GM23338 (cell line): ENCODE data around the gene TMEM190. TPM values are rescaled to one million over a fixed set of nuclear protein-coding genes. Genes with fewer than 3 reads are reported as not detected.

ENCODE experiments used
- ATAC-seq: fragments of 200-7000 bp; cut with Tn5 transposase; 3 replicates; pipeline ENCODE4 v1.9.1; 2020
- DNase-seq: peaks from one replicate; pipeline ENCODE4 v3.0.0-alpha.2; 2015; ENCODE audit warnings: low spot score
- H2AFZ ChIP-seq: fragments of 200-600 bp; sonication (generic); 2 replicates; pipeline ENCODE4 v1.8.0; 2016; ENCODE audit warnings: antibody characterized with exemption, mild to moderate bottlenecking, moderate library complexity
- H3F3A ChIP-seq: fragments of 200-600 bp; sonication (generic); replicated peaks from 2 replicates; pipeline ENCODE4 v1.8.0; 2017; ENCODE audit warnings: antibody characterized with exemption, mixed run types, low read depth
- H3K27ac ChIP-seq: fragments of 200-600 bp; sonication (generic); 2 replicates; pipeline ENCODE4 v1.6.1; 2016; ENCODE audit warnings: low read depth
- H3K27me3 ChIP-seq: fragments of 200-600 bp; sonication (generic); 2 replicates; pipeline ENCODE4 v1.8.0; 2016; ENCODE audit warnings: mild to moderate bottlenecking, mixed run types, moderate library complexity; ENCODE audit not compliant: insufficient read depth
- H3K36me3 ChIP-seq: fragments of 200-600 bp; sonication (generic); 2 replicates; pipeline ENCODE4 v1.8.0; 2016; ENCODE audit warnings: mild to moderate bottlenecking; ENCODE audit not compliant: insufficient read depth
- H3K4me1 ChIP-seq: fragments of 200-600 bp; sonication (generic); 2 replicates; pipeline ENCODE4 v1.8.0; 2016; ENCODE audit warnings: mild to moderate bottlenecking, moderate library complexity; ENCODE audit not compliant: insufficient read depth
- H3K4me2 ChIP-seq: fragments of 200-600 bp; sonication (generic); 2 replicates; pipeline ENCODE4 v1.7.1; 2017; ENCODE audit warnings: mixed run types
- H3K4me3 ChIP-seq: fragments of 200-600 bp; sonication (generic); 2 replicates; pipeline ENCODE4 v1.6.1; 2016; ENCODE audit warnings: mixed run types
- H3K79me2 ChIP-seq: fragments of 200-600 bp; sonication (generic); replicated peaks from 2 replicates; pipeline ENCODE4 v1.8.0; 2017; ENCODE audit warnings: mild to moderate bottlenecking; ENCODE audit not compliant: insufficient read depth
- H3K9me2 ChIP-seq: fragments of 200-600 bp; sonication (generic); 2 replicates; pipeline ENCODE4 v1.8.0; 2017; ENCODE audit not compliant: insufficient read depth
- H4K20me1 ChIP-seq: fragments of 200-600 bp; sonication (generic); replicated peaks from 2 replicates; pipeline ENCODE4 v1.8.0; 2017; ENCODE audit warnings: mild to moderate bottlenecking; ENCODE audit not compliant: insufficient read depth
- H3K27ac Mint-ChIP-seq: 2 replicates; pipeline ENCODE4 v1.8.0; 2020; ENCODE audit warnings: inconsistent platforms, mild to moderate bottlenecking, moderate library complexity, mixed read lengths
- H3K27me3 Mint-ChIP-seq: 3 replicates; pipeline ENCODE4 v1.8.0; 2022; ENCODE audit warnings: low read depth, mild to moderate bottlenecking, moderate library complexity, mixed read lengths, inconsistent platforms; ENCODE audit not compliant: insufficient read depth, poor library complexity
- H3K36me3 Mint-ChIP-seq: 3 replicates; pipeline ENCODE4 v1.8.0; 2021; ENCODE audit warnings: low read depth, mild to moderate bottlenecking, inconsistent platforms, moderate library complexity, mixed read lengths
- H3K4me1 Mint-ChIP-seq: 3 replicates; pipeline ENCODE4 v1.8.0; 2020; ENCODE audit warnings: mild to moderate bottlenecking, inconsistent platforms, mixed read lengths
- H3K4me3 Mint-ChIP-seq: 3 replicates; pipeline ENCODE4 v1.8.0; 2021; ENCODE audit warnings: moderate library complexity, mild to moderate bottlenecking, inconsistent platforms, mixed read lengths
- H3K9me3 Mint-ChIP-seq: 3 replicates; pipeline ENCODE4 v1.8.0; 2020; ENCODE audit warnings: moderate library complexity, mild to moderate bottlenecking, inconsistent platforms, mixed read lengths
- CREB1 ChIP-seq: fragments of 250-450 bp; sonication (Bioruptor Pico); IDR thresholded peaks from 2 replicates; pipeline ENCODE4 v1.5.0; 2020; ENCODE audit warnings: low read depth, mild to moderate bottlenecking, moderate library complexity
- CTCF ChIP-seq, 2 experiments: fragments of 200-600 bp in 1 of 2; sonication (generic) in 1 of 2; conservative IDR thresholded peaks; 2 replicates each; pipeline versions ENCODE4 v1.5.1 to v1.6.1; 2016 to 2017; ENCODE audit warnings: antibody characterized with exemption in 2 of 2, low read depth in 2 of 2, mild to moderate bottlenecking in 2 of 2, moderate library complexity in 1 of 2
- EZH2 ChIP-seq: fragments of 200-600 bp; sonication (generic); IDR thresholded peaks from one replicate; pipeline ENCODE4 v1.8.0; 2017; ENCODE audit warnings: antibody characterized with exemption, mild to moderate bottlenecking, low read depth; ENCODE audit not compliant: unreplicated experiment
- EZH2phosphoT487 ChIP-seq: fragments of 200-600 bp; sonication (generic); IDR thresholded peaks from one replicate; pipeline ENCODE4 v1.8.1; 2018; ENCODE audit warnings: antibody characterized with exemption; ENCODE audit not compliant: unreplicated experiment
- JUNB ChIP-seq: IDR thresholded peaks from one replicate; pipeline ENCODE4 v1.6.1; 2016; ENCODE audit warnings: antibody characterized with exemption; ENCODE audit not compliant: unreplicated experiment
- NANOG ChIP-seq: IDR thresholded peaks from 2 replicates; pipeline ENCODE4 v1.6.1; 2016; ENCODE audit warnings: antibody characterized with exemption, borderline replicate concordance
- POLR2AphosphoS5 ChIP-seq: IDR thresholded peaks from 2 replicates; pipeline ENCODE4 v1.6.1; 2016; ENCODE audit warnings: antibody characterized with exemption, low read depth
- STAT1 ChIP-seq: IDR thresholded peaks from one replicate; pipeline ENCODE4 v1.6.1; 2016; ENCODE audit warnings: antibody characterized with exemption; ENCODE audit not compliant: unreplicated experiment
- ZNF114 ChIP-seq: fragments of 250-450 bp; sonication (Bioruptor Pico); IDR thresholded peaks from 2 replicates; pipeline ENCODE4 v1.5.0; 2020; ENCODE audit warnings: mild to moderate bottlenecking, moderate library complexity
- ZNF331 ChIP-seq: fragments of 250-450 bp; sonication (Bioruptor Pico); IDR thresholded peaks from 2 replicates; pipeline ENCODE4 v1.5.0; 2020; ENCODE audit warnings: low read depth, mild to moderate bottlenecking, moderate library complexity
- polyA plus RNA-seq: library from polyadenylated mRNA; unstranded; fragments of >200 nt; fragmentation: Nextera tagmentation; extraction: Ambion mirVana; gene quantifications from 2 replicates; pipeline ENCODE4 v1.2.1, GENCODE V29; 2016
- total RNA-seq: library from RNA; depleted of rRNA; stranded (reverse); fragments of >200 nt; shearing (Covaris generic); gene quantifications from 2 replicates; pipeline ENCODE4 v1.2.3, GENCODE V29; 2014
- TF ChIP-seq, protein P1 (sequence below): fragments of 250-450 bp; sonication (Bioruptor Pico); IDR thresholded peaks from 2 replicates; pipeline ENCODE4 v1.5.0; 2020; ENCODE audit warnings: mild to moderate bottlenecking, moderate library complexity
- TF ChIP-seq, protein P2 (sequence below): IDR thresholded peaks from one replicate; pipeline ENCODE4 v1.6.1; 2018; ENCODE audit warnings: antibody characterized with exemption; ENCODE audit not compliant: unreplicated experiment
- TF ChIP-seq, protein P3 (sequence below): IDR thresholded peaks from 2 replicates; pipeline ENCODE4 v1.6.1; 2016; ENCODE audit warnings: antibody characterized with exemption

The TMEM190 gene
- total and polyA plus RNA-seq, 2 experiments from 2014 or later, result 4.8 TPM; not detected in 1

GRCh38 chr19:55358943-55359908 lies 17.4 kb upstream of the TMEM190 start:
- Histone ChIP-seq H3K4me1 (peaks cover 4% of the 10 kb centered on the region; the same call in 1 of the 2 replicates), H3K36me3 (no peaks in the 10 kb centered on the region), H4K20me1 (no peaks in the 10 kb centered on the region), H2AFZ (no peak overlapping the region), H3K27me3 (peaks cover 34% of the 10 kb centered on the region), H3K27ac (no peak overlapping the region), H3K9me2 (no peaks in the 10 kb centered on the region), H3F3A (peaks cover 8% of the 10 kb centered on the region), H3K4me2 (no peak overlapping the region), H3K79me2 (no peaks in the 10 kb centered on the region), H3K4me3 (no peak overlapping the region)
- Mint-ChIP-seq H3K27me3 (peaks cover 41% of the 10 kb centered on the region), H3K4me3 (no peak overlapping the region), H3K36me3 (no peaks in the 10 kb centered on the region), H3K9me3 (no peaks in the 10 kb centered on the region), H3K27ac (no peak overlapping the region), H3K4me1 (peaks cover 7% of the 10 kb centered on the region; the same call in 2 of the 3 replicates)
- no peak for ATAC-seq
- TF ChIP-seq, protein P1, sequence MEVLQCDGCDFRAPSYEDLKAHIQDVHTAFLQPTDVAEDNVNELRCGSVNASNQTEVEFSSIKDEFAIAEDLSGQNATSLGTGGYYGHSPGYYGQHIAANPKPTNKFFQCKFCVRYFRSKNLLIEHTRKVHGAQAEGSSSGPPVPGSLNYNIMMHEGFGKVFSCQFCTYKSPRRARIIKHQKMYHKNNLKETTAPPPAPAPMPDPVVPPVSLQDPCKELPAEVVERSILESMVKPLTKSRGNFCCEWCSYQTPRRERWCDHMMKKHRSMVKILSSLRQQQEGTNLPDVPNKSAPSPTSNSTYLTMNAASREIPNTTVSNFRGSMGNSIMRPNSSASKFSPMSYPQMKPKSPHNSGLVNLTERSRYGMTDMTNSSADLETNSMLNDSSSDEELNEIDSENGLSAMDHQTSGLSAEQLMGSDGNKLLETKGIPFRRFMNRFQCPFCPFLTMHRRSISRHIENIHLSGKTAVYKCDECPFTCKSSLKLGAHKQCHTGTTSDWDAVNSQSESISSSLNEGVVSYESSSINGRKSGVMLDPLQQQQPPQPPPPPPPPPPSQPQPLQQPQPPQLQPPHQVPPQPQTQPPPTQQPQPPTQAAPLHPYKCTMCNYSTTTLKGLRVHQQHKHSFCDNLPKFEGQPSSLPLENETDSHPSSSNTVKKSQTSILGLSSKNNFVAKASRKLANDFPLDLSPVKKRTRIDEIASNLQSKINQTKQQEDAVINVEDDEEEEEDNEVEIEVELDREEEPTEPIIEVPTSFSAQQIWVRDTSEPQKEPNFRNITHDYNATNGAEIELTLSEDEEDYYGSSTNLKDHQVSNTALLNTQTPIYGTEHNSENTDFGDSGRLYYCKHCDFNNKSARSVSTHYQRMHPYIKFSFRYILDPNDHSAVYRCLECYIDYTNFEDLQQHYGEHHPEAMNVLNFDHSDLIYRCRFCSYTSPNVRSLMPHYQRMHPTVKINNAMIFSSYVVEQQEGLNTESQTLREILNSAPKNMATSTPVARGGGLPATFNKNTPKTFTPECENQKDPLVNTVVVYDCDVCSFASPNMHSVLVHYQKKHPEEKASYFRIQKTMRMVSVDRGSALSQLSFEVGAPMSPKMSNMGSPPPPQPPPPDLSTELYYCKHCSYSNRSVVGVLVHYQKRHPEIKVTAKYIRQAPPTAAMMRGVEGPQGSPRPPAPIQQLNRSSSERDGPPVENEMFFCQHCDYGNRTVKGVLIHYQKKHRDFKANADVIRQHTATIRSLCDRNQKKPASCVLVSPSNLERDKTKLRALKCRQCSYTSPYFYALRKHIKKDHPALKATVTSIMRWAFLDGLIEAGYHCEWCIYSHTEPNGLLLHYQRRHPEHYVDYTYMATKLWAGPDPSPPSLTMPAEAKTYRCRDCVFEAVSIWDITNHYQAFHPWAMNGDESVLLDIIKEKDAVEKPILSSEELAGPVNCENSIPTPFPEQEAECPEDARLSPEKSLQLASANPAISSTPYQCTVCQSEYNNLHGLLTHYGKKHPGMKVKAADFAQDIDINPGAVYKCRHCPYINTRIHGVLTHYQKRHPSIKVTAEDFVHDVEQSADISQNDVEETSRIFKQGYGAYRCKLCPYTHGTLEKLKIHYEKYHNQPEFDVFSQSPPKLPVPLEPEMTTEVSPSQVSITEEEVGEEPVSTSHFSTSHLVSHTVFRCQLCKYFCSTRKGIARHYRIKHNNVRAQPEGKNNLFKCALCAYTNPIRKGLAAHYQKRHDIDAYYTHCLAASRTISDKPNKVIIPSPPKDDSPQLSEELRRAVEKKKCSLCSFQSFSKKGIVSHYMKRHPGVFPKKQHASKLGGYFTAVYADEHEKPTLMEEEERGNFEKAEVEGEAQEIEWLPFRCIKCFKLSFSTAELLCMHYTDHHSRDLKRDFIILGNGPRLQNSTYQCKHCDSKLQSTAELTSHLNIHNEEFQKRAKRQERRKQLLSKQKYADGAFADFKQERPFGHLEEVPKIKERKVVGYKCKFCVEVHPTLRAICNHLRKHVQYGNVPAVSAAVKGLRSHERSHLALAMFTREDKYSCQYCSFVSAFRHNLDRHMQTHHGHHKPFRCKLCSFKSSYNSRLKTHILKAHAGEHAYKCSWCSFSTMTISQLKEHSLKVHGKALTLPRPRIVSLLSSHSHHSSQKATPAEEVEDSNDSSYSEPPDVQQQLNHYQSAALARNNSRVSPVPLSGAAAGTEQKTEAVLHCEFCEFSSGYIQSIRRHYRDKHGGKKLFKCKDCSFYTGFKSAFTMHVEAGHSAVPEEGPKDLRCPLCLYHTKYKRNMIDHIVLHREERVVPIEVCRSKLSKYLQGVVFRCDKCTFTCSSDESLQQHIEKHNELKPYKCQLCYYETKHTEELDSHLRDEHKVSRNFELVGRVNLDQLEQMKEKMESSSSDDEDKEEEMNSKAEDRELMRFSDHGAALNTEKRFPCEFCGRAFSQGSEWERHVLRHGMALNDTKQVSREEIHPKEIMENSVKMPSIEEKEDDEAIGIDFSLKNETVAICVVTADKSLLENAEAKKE (CRISPR knock-in tag), result no peak
- TF ChIP-seq, protein P2, sequence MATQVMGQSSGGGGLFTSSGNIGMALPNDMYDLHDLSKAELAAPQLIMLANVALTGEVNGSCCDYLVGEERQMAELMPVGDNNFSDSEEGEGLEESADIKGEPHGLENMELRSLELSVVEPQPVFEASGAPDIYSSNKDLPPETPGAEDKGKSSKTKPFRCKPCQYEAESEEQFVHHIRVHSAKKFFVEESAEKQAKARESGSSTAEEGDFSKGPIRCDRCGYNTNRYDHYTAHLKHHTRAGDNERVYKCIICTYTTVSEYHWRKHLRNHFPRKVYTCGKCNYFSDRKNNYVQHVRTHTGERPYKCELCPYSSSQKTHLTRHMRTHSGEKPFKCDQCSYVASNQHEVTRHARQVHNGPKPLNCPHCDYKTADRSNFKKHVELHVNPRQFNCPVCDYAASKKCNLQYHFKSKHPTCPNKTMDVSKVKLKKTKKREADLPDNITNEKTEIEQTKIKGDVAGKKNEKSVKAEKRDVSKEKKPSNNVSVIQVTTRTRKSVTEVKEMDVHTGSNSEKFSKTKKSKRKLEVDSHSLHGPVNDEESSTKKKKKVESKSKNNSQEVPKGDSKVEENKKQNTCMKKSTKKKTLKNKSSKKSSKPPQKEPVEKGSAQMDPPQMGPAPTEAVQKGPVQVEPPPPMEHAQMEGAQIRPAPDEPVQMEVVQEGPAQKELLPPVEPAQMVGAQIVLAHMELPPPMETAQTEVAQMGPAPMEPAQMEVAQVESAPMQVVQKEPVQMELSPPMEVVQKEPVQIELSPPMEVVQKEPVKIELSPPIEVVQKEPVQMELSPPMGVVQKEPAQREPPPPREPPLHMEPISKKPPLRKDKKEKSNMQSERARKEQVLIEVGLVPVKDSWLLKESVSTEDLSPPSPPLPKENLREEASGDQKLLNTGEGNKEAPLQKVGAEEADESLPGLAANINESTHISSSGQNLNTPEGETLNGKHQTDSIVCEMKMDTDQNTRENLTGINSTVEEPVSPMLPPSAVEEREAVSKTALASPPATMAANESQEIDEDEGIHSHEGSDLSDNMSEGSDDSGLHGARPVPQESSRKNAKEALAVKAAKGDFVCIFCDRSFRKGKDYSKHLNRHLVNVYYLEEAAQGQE, result no peak
- TF ChIP-seq EZH2phosphoT487 (no peak), NANOG (no peak), EZH2 (no peak), POLR2AphosphoS5 (no peak), ZNF114 (CRISPR knock-in tag) (no peak), CREB1 (CRISPR knock-in tag) (no peak), JUNB (no peak), STAT1 (no peak), CTCF (conservative IDR thresholded peaks at IDR 0.05; ENCODE audit: low read depth in 2 of 2) (no peak), ZNF331 (no peak)
- TF ChIP-seq, protein P3, sequence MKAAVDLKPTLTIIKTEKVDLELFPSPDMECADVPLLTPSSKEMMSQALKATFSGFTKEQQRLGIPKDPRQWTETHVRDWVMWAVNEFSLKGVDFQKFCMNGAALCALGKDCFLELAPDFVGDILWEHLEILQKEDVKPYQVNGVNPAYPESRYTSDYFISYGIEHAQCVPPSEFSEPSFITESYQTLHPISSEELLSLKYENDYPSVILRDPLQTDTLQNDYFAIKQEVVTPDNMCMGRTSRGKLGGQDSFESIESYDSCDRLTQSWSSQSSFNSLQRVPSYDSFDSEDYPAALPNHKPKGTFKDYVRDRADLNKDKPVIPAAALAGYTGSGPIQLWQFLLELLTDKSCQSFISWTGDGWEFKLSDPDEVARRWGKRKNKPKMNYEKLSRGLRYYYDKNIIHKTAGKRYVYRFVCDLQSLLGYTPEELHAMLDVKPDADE, result no peak
- no peak for DNase-seq
